Measurements from ENCODE around the gene FYB2.

The FYB2 gene

DNA sequence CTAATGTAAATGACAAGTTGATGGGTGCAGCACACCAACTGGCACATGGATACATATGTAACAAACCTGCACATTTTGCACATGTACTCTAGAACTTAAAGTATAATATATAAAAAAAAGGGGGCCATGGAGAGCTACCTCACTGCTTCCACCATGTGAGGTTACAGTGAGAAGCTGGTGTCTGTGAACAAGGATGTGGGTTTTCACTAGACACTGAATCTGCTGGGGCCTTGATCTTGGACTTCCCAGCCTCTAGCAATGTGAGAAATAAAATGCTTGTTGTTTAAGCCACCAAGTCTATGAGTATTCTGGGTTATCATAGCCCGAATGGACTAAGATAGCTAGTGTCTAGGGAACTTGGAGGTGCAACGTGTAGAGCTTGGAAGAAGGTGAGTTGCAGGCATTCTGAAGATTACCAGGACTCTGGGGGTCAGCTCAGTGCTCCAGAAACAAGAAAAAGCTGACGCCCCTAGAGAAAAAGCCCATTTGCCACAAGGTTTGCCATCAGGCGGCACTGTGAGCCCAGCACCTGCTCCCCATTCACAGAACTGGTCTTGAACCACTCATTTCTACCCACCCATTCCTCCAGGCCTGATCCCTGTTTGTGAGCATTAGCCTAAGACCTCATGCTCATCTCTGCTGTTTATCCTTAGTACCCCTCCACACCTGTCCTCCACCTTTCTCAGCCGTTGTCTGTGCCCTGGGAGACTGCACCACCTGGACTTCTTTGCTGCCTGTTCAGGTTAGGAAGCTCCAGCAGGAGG, 15.1 kb upstream of the FYB2 start:
- no peak for DNase-seq (ENCODE audit: low read depth in 2 of 2)

DNA sequence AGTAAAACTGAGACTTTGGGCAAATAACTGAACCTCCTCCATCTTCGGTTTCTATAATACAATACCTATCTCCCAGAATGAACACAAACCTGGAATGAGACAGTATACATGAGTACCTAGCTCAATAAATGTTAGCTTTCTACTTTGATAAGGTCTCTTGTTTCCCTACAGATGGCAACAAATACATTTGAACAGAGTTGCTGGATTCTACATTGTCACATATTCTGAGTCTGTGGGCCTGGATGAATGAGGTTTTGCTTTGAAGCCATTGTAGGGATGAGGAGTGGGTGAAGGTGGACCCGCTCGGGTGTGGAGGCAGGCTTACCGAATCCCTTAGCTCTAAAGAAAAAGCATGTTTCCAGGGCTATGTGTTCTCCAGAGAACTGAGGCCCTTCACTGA, 13.9 kb upstream of the FYB2 start:
- no peak for DNase-seq (ENCODE audit: low read depth in 2 of 2)

DNA sequence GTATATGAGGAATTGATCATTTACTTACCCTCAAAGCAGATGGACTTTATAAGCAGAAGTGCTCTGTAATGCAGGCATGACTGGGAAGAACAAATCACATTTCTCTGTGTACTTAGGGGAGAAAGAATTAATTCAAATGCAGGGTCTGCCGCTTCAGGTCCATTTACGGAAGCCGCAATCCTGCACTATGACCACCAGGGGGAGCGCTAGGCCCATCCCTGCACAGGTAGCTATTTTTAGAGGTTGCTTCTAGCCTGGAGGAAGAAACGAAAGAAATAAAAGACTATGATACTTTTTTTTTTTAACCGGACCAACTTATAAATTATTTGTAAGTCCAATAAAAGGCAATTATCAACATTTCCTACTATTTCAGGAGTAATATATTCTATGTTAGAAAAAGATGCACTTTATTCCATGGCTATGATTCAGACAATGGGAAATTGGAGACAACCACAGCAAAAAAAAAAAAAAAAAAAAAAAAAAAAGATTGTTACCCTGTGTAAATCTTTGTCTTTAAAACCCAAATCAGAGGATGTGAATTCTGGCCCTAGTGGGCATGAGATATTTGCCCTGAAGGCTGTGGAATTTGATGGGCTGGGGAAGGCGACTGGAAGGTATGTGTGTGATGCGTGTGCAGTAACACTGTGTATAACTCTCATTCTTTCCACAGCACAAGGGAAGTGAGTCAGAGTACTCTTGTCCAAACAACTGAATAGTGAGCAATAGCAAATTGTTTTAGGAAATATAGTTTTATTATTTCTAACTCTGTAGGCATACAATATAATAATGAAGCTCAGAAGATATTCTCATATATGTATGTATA, 12.9 kb upstream of the FYB2 start:
- peak; percentile 39 to 53 for DNase-seq (ENCODE audit: low read depth in 2 of 2)

DNA sequence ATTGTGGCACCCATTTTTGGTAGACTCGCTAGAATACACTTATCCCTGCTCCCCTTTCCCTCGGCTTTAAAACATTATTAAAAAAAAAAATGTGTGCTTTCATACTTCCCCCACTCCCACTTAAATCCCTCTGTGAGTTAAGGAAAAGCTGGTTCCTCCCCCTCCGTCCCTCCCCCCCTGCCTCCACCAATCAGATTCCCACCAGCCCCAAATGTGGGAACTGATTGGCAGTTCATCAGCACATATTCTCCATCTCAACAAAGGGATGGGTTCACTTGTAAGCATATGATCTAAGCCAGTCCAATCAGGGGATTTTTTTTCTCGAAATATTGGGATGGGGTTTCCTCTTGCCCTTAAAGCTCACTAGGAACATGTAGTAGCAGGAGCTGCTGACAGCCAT, 10.8 kb upstream of the FYB2 start:
- DNase-seq (ENCODE audit: low read depth in 2 of 2), result no peak

DNA sequence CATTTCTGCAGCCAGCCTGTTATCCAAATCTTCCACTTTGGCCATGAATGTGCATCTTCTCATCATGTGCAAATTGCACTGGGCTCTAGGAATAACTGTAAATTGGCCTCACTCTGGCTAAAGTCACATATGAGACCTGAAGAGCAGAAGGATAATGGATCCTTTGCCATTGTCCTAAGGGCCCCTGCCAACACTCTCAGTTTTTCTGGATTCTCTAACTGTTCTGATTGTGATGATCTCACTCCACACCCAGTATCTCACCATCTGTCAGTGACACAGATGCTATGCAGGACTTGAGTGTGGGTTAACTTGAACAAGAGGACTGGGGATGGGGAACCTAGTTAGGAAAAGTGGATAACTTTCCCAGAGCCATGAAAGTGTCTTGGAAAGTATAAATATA, 8.5 kb upstream of the FYB2 start:
- no peak for DNase-seq (ENCODE audit: low read depth in 2 of 2)

DNA sequence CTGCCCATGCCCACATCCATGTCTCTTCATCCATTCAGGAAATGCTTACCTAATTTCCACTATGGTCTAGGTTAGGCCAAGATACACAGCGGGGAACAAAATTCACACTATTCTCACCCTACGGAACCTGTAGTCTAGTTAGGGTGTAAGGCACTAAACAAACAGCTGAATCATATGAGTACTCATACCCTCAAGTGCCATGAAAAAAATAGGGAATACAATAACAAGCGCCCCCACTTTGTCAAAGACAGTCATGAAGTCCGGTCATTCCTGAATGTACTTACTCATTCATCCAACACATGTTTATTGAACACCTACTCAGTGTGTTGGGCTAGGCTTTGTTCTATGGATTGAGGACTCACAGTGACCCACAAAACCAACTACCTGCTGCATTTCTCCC, 6.2 kb upstream of the FYB2 start:
- no peak for DNase-seq (ENCODE audit: low read depth in 2 of 2)

DNA sequence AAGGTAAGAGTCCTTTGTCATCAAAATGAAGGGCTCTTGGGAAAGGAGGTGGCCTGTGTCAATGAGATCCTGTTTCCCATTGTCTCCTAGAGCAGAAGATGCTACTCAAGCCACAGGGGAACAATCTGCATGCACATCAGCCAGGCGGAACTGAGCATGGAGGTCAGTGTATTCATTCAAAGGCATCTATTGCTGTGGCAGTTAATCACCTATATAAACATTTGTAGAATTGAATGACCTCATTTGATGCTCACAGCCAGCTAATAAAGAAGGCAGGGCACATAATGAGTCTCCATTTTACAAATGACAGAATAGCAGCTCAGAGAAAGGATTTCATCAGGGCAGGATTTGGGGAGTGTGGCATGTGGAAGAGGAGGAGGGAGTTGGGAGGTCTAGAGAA, 5.7 kb upstream of the FYB2 start:
- DNase-seq (ENCODE audit: low read depth in 2 of 2), result no peak

DNA sequence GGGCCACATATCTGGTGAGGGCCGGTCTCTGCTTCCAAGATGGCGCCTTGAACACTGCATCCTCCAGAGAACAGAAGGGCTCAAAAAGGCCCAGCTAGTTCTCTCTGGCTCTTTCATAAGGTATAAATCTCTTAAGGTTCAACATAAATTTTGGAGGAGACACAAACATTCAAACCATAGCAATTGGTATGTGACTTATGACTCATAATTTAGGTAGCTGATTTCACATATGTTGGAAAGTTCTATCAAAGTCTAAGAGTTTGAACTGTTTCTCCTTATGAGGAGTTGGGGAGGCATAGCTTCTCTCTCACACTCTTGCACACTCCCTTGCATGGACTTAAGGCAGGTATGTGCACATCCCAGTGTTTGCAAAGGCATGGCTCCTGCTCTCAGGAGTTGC, 5.1 kb upstream of the FYB2 start:
- no peak for DNase-seq (ENCODE audit: low read depth in 2 of 2)

DNA sequence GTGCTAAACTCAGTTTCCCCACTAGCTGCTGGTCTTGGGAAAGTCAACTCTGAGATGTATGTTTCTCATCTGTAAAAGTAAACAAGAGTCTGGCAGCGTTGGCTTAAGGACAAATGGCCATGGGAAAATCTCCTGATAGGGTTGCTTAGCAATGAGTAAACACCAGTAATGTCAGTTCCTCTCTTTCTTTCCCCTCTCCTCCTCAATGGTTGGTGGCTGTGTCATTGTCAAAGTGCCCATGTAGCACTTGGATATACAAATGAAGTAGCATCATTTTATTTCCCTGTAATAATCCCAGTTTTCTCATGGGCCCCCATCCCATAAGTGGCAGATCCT, 2.2 kb upstream of the FYB2 start:
- DNase-seq (ENCODE audit: low read depth in 2 of 2), result no peak

DNA sequence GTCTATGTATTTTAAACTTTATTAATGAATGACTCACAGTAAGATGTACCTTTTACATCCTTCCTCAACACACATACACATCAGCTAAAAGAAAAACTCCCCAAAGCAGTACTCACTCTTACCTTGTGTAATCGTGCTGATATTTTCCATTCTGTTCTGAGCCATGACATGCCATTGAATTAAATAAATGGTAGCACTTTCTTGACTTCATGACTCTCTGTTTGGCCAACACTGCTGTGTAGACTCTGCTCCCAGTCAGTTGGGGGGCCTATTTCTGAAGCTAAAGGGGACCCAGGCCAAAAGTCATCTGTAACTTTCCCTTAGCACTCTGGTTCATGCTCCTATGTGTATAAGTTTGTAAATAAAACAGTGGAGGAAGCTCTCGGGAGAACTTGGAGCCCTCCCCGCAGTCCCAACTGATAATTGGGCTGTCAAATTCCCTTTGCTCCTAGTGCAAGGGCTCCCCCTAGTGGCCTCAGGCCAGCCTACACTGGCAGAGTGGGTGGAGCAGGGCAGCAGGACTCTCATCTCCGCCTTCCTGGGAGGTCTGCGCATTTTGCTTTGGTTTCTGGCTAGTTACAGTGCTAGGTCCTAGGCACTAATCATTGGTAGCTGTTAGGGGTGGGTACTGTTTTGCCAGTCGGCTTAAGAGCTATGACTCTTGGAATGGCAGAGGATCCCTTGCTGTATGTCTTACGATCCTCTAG, 1.7 kb upstream of the FYB2 start:
- peak; percentile 45 to 72 for DNase-seq (ENCODE audit: low read depth in 2 of 2)

DNA sequence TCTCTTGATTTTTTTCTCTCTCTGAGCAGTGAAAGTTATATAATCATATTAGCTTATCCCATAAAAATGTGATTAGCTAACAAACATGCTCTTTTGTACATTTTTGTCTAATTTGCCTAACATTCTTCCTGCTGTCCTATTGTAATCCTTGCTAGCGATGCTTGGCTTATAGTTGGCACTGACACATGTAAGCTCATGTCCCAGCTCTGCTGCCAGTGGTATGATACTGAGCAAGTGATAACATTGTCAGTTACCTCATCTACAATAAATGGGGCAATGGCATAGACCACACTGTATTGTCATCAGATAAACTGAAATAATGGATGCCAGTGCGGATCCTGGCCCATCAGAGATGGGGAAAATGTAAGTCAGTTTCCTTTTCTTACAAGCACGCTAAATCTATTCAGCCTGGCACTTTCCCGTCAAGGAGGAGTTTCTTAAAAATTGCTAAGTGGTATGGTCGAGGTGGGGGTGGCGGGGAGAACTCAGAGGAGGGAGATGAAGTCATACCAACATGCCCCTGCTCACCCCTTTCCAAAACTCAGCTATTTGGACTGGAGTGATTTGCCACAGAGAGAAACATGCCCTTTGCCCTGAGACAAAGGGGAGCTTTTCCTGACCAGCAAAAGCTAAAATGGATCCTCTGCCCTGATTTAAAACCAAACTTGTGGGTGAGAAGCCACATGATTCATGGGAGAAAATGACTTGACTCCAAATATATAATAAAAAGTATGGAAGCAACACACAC, 1.3 kb downstream of the FYB2 start:
- DNase-seq (ENCODE audit: low read depth in 2 of 2), result no peak

DNA sequence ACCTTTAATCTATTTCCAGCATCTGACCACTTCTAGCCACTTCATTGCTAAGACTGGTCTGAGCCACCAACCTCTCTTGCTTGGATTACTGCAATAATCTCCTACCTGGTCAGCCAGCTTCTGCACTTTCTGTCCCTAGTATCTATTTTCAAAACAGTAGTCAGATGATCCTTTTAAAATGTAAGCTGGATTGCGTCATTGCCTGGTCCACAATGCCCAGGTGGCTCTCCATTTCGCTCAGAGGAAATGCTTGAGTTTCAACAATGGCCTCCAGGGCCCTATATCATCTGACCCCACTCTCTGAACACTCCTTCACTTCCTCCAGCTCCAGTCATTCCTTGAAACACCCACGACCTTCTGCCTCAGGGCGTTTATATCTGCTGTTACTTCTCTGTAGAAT, 2.3 kb downstream of the FYB2 start:
- no peak for DNase-seq (ENCODE audit: low read depth in 2 of 2)

DNA sequence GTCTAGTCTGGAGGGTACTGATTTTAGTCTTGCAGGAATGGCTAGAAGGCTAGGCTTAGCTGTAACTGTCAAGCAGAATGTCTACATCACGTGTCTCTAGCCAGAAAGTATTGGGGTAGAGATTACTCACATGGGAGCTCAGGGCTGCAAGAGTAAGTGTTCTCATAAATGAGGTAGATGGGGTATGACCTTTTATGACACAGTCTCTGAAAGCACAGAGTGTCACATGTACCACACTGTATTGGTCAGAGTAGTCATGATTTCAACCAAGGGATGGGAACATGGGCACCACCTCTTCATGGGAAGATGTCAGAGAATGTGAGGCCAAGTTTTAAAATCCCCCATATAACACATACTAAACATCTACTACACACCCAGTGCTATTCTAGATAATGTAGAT, 2.9 kb downstream of the FYB2 start:
- DNase-seq (ENCODE audit: low read depth in 2 of 2), result no peak

DNA sequence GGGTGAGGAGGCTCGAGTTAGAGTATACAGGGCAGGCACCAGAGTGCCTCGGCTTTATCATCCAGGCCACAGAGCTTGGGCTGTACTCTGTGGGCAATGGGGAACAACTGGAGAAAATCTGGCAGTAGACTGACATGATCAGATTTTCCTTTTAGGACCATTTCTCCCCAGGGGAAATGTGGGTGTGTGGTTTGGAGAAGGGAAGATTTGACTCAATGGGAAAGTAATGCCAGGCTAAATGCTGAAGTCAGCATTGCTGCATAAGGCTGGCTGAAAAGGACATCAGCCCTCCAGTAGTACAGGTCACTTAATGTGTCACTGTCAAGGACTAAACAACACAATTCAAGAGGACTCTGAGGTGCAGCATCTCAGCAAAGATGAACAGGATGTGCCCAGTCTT, 5.0 kb downstream of the FYB2 start:
- DNase-seq (ENCODE audit: low read depth in 2 of 2), result no peak

DNA sequence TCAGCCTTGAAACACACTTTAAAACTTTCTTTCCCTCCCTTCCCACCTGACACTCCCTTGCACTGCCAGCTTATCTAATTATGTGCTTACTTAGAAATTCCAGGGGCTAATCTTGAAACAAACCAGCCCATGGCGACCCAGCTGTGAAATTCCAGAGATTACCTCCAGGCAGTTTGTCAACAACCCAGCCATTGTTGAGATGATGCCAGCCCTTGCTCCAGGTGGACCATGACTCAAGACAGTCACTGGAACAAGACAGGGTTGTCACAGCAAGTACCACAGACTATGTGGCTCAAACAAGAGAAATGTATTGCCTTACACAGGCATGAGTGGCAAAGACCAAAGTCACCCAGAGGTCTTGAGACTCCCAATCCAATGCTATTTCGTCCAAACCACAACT, 7.9 kb downstream of the FYB2 start:
- no peak for DNase-seq (ENCODE audit: low read depth in 2 of 2)

DNA sequence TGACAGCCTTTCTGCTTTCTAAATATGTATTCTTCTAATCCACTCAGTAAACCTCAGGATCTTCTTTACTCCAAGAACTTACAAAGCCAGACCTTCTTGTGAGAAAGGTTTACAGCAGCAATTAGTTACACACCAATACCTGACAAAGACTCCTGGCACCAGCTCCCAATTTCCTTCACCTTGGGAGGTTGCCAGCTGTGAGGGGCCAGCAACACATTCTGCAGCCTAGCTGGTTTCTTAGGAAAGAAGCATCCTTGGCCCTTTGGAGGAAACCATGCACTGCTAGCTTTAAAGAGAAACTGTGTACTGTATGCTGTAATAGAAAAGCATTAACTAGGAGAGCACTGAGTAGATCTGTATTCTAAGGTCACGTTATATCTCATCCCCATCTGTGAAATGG, 10.8 kb downstream of the FYB2 start:
- no peak for DNase-seq (ENCODE audit: low read depth in 2 of 2)

DNA sequence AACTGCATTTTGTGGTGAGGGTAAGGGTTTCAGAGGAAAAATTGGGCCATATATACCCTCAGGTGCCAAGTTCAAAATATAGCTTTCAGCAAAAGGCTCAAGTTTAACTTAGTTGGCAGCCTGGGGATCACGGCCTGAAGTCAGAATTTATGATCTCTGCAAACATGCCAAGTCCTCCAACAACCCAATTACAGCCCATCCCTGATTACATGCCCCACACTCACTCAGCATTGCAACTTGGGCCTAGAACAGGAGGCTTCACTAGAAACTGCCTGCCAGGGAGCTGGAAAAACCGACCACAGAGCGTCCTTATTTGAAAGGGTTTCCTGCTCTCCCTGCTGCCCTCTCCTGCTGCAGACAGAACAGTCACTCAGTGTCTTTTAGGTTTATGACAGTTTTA, 12.4 kb downstream of the FYB2 start:
- DNase-seq (ENCODE audit: low read depth in 2 of 2), result no peak

DNA sequence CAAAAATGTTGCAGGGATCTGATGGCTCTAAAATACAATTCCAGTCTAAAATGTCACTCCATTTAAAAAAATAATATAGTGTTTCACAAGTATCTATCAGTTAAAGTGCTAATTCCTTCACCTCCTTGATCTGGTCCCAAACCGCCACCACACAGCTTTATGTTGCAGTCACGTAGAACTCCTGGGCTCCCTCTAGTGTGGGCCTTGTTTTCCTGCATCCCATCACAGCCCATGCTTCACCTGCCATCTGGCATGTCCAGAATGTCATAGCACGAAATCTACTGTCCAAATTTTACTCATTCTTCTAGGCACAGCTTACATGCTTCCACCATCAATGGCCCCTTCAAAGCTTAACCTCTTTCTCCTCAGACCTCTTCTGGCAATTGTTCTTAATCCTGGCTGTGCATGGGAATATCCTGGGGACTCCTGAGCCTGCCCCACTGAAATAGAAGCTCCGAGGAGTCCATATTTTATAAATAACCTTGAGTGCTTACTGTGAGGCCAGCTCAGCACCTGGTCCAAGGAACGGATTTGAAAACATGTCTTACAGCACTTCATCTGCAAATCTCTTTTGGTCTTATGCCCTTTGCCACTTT, 15.5 kb downstream of the FYB2 start:
- peak in 1 of 2 experiments; percentile 8 for DNase-seq (ENCODE audit: low read depth in 2 of 2)

DNA sequence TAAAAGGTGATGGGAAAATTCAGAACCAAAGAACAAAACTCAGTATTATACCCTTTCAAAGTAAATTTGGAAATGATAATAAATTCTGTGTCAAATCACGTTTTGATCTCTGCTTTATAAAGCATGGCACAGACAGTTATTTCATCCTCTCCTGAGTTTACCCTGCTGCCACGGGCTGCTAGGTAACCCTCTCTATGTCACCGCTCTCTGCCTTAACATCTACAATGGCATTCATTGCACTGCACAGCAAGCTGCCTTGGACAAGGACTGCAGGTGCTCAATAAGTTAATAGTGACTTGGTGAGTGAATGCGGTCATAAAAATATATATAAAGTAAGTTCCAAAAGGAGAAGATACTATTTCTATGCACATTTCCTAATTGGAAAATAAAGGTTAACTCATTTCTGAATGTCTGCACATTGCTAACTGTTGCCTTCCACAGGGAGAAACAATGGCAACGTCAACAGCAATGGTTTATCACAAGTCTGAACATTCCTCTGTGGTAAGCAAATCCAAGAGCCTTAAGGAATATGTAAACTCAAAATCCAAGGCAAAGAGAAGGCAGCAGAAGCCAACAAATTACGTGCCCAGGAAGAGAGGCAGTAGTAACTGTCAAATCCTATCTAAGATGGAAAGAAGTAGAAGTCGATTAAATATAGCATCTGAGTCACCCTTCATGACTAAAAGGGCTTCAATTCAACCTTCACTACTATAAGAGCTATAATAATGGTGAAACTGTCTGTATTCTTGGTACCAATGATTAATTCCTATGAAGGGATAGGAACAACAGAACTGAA, 19.4 kb downstream of the FYB2 start:
- no peak for DNase-seq (ENCODE audit: low read depth in 2 of 2)

DNA sequence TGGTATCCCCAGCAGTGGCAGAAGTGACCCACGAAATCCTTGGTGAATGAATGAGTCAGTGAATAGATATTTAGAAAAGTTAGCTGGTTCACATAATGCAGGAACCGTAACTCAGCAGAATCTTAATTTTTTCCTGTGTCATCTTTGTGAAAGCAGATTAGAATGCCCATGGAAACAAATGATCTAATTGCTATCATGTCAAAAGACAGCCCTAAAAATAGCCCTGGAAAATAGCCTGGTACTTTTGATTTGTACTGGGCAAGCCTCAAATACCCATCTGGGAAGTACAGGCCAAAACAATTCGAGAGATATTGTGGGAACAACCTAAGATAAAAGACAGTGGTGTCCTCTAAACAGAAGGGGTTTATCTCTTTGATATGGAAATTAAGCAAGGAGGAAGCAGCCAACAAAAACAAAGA, 21.1 kb downstream of the FYB2 start:
- no peak for DNase-seq (ENCODE audit: low read depth in 2 of 2)

Data from stimulated activated CD4-positive, alpha-beta T cell treated with anti-CD3 and anti-CD28 coated beads, Interleukin-12 subunit alpha, Interleukin-12 subunit beta, amount 100 ng/mL, for 24 hours (primary cell).